Aorta (tissue), 5 donors: ENCODE results near the gene ANO6. TPM values are rescaled to one million over a fixed set of nuclear protein-coding genes. Genes with fewer than 3 reads are reported as not detected.
"Not testable (repeated sequence)": the region's sequence is repeated elsewhere in the genome, so short reads cannot be mapped to it uniquely, and the experiment has no call there.

Experiments
- ATAC-seq: fragments of 200-7000 bp; cut with Tn5 transposase; one replicate; pipeline ENCODE4 v1.9.1; 2022; ENCODE audit warnings: moderate library complexity; ENCODE audit not compliant: low FRiP score
- DNase-seq, 2 donors: peaks; one replicate each; pipeline ENCODE4 v3.0.0-alpha.2; 2020
- H3K27ac ChIP-seq, 2 donors: one replicate each; pipeline ENCODE4 v1.5.1; 2013; ENCODE audit warnings: low read length in 2 of 2, mild to moderate bottlenecking in 2 of 2, moderate library complexity in 2 of 2, control low read depth in 1 of 2, inconsistent platforms in 1 of 2, low read depth in 1 of 2
- H3K27me3 ChIP-seq, 2 donors: one replicate each; pipeline ENCODE4 v1.6.1; 2013; ENCODE audit warnings: control low read depth in 1 of 2, low read length in 1 of 2, mild to moderate bottlenecking in 1 of 2, moderate library complexity in 1 of 2; ENCODE audit not compliant: insufficient read depth in 2 of 2, control insufficient read depth in 1 of 2
- H3K36me3 ChIP-seq, 2 donors: one replicate each; pipeline ENCODE4 v1.6.1; 2013; ENCODE audit warnings: control low read depth in 1 of 2, low read length in 1 of 2, mild to moderate bottlenecking in 1 of 2; ENCODE audit not compliant: insufficient read depth in 2 of 2, control insufficient read depth in 1 of 2
- H3K4me1 ChIP-seq, 2 donors: one replicate each; pipeline ENCODE4 v1.6.1; 2013; ENCODE audit warnings: low read length in 2 of 2, control low read depth in 1 of 2, mild to moderate bottlenecking in 1 of 2, moderate library complexity in 1 of 2; ENCODE audit not compliant: insufficient read depth in 2 of 2, control insufficient read depth in 1 of 2
- H3K4me3 ChIP-seq, 2 donors: one replicate each; pipeline ENCODE4 v1.5.1; 2013; ENCODE audit warnings: low read length in 2 of 2, control low read depth in 1 of 2, mild to moderate bottlenecking in 1 of 2
- H3K9me3 ChIP-seq: one replicate; pipeline ENCODE4 v1.6.1; 2013; ENCODE audit warnings: mild to moderate bottlenecking, low read length; ENCODE audit not compliant: control insufficient read depth
- WGBS, 2 donors: extraction: QIAGEN DNeasy Blood & Tissue Kit; methylation state at CpG; one replicate each; pipeline ENCODE4 v1.1.7; 2013; 5-methylcytosine and 5-hydroxymethylcytosine counted together
- intact Hi-C, 2 donors: fragments of 100-400 bp; cut with DNase I; formaldehyde crosslinking; loops; one replicate each; pipeline versions ENCODE4 v1.14.2 to v1.15.0; 2022
- long read RNA-seq, 2 donors: library from polyadenylated mRNA; unstranded; transcript quantifications; one replicate each; pipeline ENCODE4 v2.0.0, GENCODE V29; 2020 to 2021
- polyA plus RNA-seq, 2 donors: library from polyadenylated mRNA; stranded (reverse); fragments of 200-250 nt; gene quantifications; one replicate each; pipeline ENCODE4 v1.2.3, GENCODE V29; 2013
- total RNA-seq, 2 donors: library from RNA; stranded (reverse); fragmentation: NEBNext Ultra II Directional; extraction: Animal tissue kit (Norgen Biotek cat#: 25700); gene quantifications; one replicate each; pipeline ENCODE4 v1.2.1, GENCODE V29; 2021
- donor health status: healthy with polysubstance abuse.
- donor health status: Bipolar disorder and iron deficiency.
- donor health status: DM: no; HTN: no; CAD: no.
- donor health status: DM: no; HTN: no; CAD: no.
- donor health status: DM: yes; HTN: yes; CAD: no.

The ANO6 gene, protein sequence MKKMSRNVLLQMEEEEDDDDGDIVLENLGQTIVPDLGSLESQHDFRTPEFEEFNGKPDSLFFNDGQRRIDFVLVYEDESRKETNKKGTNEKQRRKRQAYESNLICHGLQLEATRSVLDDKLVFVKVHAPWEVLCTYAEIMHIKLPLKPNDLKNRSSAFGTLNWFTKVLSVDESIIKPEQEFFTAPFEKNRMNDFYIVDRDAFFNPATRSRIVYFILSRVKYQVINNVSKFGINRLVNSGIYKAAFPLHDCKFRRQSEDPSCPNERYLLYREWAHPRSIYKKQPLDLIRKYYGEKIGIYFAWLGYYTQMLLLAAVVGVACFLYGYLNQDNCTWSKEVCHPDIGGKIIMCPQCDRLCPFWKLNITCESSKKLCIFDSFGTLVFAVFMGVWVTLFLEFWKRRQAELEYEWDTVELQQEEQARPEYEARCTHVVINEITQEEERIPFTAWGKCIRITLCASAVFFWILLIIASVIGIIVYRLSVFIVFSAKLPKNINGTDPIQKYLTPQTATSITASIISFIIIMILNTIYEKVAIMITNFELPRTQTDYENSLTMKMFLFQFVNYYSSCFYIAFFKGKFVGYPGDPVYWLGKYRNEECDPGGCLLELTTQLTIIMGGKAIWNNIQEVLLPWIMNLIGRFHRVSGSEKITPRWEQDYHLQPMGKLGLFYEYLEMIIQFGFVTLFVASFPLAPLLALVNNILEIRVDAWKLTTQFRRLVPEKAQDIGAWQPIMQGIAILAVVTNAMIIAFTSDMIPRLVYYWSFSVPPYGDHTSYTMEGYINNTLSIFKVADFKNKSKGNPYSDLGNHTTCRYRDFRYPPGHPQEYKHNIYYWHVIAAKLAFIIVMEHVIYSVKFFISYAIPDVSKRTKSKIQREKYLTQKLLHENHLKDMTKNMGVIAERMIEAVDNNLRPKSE
- total RNA-seq: 100 to 1,000 TPM in 1 of 2 donors, 10 to 100 TPM in 1; 88.3 to 129 TPM
- polyA plus RNA-seq: 10 to 100 TPM; 16.0 to 41.0 TPM
- long read RNA-seq, donor 1, partial matches to known transcripts: 25 of 60 reads
- long read RNA-seq, donor 1, other reads (novel, unspliced or antisense): 35 of 60 reads
- long read RNA-seq, donor 2, full-length matches to known transcripts: 5 of 52 reads
- long read RNA-seq, donor 2, partial matches to known transcripts: 27 of 52 reads
- long read RNA-seq, donor 2, other reads (novel, unspliced or antisense): 20 of 52 reads

GRCh38 chr12:45215419-45216229 is at the start of gene ANO6:
TSS of gene ANO6 (plus strand) at chr12:45216095. CDS start at chr12:45216322, 227 bp downstream.
- H3K27ac ChIP-seq: peak within 1 kb of the TSS; percentile 65 to 91
- DNase-seq (peak; percentile 94 to 96), ATAC-seq (peak; percentile 96)
- H3K4me1 ChIP-seq: peaks cover 0 to 4% of the 10 kb centered on the region in 2 donors
- no peaks in the 10 kb centered on the region for H3K36me3 ChIP-seq
- intact Hi-C loops: loop anchor here (1.0 to 10.0 kb wide), 9 partner anchors 57 to 512 kb away; partner anchors contain the start of gene ARID2 (in 2 of the 2)
- H3K27me3 ChIP-seq: no peaks in the 10 kb centered on the region
- H3K4me3 ChIP-seq: peak within 1 kb of the TSS; percentile 81 to 88
- WGBS, 2 donors: 0 to 1% methylated on average over 62 of the region's 62 CpGs
- no peaks in the 10 kb centered on the region for H3K9me3 ChIP-seq

DNA sequence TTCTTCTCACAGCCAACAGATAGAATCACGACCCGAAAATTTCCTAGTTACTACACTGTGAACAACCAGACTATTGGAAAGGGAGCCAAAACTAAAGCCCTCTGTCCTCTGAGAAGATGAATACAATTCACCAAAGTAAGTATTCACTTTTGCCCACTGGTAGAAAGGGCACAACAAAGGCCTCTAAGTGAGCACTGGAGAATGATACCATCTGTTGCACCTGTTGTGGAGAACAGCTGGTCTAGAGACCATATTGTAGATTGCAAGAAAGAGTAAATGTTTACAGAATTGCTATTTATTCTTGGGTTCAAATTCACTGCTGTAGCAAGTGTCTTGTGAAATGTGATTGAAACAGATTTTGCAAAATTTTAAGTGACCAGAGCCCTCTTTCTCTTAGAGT is 46.9 kb upstream of the ANO6 start:
- H3K27ac ChIP-seq: no peak overlapping the region
- 90 to 91% methylated on average over 2 of the region's 2 CpGs for WGBS, 2 donors
- no peak overlapping the region for H3K4me3 ChIP-seq
- H3K36me3 ChIP-seq: no peaks in the 10 kb centered on the region
- intact Hi-C loops: no loop called here
- ATAC-seq (no peak), DNase-seq (no peak)
- peaks cover 2% of the 10 kb centered on the region in 2 donors for H3K4me1 ChIP-seq
- H3K9me3 ChIP-seq: no peaks in the 10 kb centered on the region
- no peaks in the 10 kb centered on the region for H3K27me3 ChIP-seq

DNA sequence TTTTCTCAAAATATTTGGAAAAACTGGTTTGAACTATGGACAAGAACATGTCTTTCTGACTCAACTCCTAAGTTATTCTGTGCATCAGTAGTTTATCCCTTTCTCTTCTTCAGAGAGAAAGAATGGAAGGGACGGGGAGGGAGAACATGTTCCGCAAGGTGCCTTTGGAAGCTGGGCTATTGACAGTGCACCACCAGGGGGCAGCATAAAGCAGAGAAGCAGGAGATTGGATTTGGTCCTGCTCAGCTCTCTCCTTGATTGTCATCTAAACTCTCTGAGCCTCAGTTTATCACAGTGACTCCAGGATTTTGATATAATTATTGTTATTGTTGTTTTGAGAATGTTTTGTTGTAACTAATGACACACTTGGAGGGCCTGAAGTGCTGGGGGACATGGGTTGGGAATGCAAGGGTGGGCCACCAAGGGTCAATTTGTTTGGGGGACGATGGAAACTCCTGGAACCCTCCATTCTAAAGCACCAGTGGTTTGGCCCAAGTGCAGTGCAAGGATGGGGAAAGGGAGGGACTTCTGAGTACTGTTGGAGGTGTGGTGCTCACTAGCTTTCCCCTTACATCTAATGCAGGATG is 45.3 kb upstream of the ANO6 start:
- Histone ChIP-seq H3K27ac (no peak overlapping the region), H3K4me1 (peaks cover 2% of the 10 kb centered on the region in 2 donors), H3K36me3 (no peaks in the 10 kb centered on the region), H3K4me3 (no peak overlapping the region), H3K9me3 (no peaks in the 10 kb centered on the region), H3K27me3 (no peaks in the 10 kb centered on the region)
- ATAC-seq: peak; percentile 81
- intact Hi-C loops: loop anchor here (5.0 to 10.0 kb wide), 4 partner anchors 42 to 544 kb away; no protein-coding TSS in a partner anchor
- peak; percentile 84 to 91 for DNase-seq
- WGBS, 2 donors: 56 to 61% methylated on average over 3 of the region's 3 CpGs

DNA sequence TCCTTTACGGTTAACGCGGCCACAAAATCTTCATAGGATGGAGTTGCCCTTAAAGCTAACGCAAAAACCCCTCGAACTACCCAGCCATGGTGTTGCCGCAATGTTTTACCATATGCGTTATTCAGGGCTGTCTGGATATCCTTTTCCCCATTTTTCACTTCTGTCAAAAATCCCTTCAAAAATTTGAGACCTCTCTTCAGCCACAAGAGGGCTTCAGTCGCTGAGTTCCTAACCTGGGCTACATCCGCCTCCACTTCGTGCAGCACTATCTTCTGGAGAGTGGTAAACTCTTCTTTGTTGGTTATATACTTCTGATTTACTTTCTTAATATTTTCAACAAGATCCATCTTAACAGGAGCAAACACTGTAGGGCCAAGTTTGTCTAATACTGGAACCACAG is 42.6 kb upstream of the ANO6 start:
- WGBS, 2 donors: 86 to 87% methylated on average over 10 of the region's 10 CpGs
- H3K4me3 ChIP-seq, ATAC-seq, DNase-seq, H3K27me3 ChIP-seq, H3K4me1 ChIP-seq, H3K36me3 ChIP-seq, H3K9me3 ChIP-seq, H3K27ac ChIP-seq: not testable (repeated sequence)
- intact Hi-C loops: loop anchor here (5.0 to 10.0 kb wide), 4 partner anchors 39 to 542 kb away; no protein-coding TSS in a partner anchor

- no peaks in the 10 kb centered on the region for H3K4me1 ChIP-seq
- WGBS, 2 donors: 97 to 98% methylated on average over 14 of the region's 14 CpGs
- DNase-seq (no peak), ATAC-seq (no peak)
- no peaks in the 10 kb centered on the region for H3K36me3 ChIP-seq
- H3K27me3 ChIP-seq: no peaks in the 10 kb centered on the region
- no peak overlapping the region for H3K4me3 ChIP-seq
- intact Hi-C loops: loop anchor here (5.0 to 10.0 kb wide), 4 partner anchors 38 to 540 kb away; no protein-coding TSS in a partner anchor
- H3K9me3 ChIP-seq: peaks cover 8% of the 10 kb centered on the region
- no peak overlapping the region for H3K27ac ChIP-seq
These were observed 41.3 kb upstream of the ANO6 start for GRCh38 chr12:45174595-45174994.

DNA sequence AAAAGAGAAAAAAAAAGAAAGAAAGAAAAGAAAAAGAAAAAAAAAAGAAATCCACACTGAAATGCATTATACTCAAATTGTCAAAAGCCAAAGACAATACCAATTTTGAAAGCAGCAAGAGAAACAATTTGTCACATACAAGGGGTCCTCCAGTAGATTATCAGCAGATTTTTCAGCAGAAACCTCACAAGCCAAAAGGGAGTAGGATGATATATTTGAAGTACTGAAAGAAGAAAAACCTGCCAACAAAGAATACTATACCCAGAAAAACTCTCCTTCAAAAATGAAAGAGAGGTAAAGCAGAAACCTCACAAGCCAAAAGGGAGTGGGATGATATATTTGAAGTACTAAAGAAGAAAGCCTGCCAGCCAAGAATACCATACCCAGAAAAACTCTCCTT is 37.1 kb upstream of the ANO6 start:
- H3K36me3 ChIP-seq: no peaks in the 10 kb centered on the region
- intact Hi-C loops: loop anchor here (10.0 kb wide), 2 partner anchors 366 to 536 kb away; no protein-coding TSS in a partner anchor
- ATAC-seq: no peak
- no peak overlapping the region for H3K4me3 ChIP-seq
- no peak for DNase-seq
- no peak overlapping the region for H3K27ac ChIP-seq
- no peaks in the 10 kb centered on the region for H3K4me1 ChIP-seq
- no peaks in the 10 kb centered on the region for H3K27me3 ChIP-seq
- peaks cover 8% of the 10 kb centered on the region for H3K9me3 ChIP-seq

DNA sequence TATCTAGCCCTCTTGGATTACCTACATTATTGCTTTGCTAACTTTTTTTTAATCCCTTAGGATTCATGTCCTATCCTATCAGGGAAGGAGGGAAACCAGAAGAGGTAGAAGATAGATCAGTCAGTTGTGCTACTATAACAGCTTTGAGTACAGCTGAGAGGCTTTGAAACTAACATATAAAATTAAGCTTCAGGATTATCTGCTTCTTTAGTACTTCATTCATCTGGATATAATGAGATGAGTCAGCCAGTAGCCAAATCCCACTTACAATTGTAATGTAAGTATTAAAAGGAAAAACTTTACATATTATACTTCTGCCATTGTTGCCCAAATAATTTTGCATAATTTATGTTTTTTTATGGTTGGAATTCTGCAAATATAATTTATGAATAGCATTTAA is 33.4 kb upstream of the ANO6 start:
- Histone ChIP-seq H3K36me3 (no peaks in the 10 kb centered on the region), H3K27me3 (no peaks in the 10 kb centered on the region), H3K27ac (no peak overlapping the region), H3K9me3 (peaks cover 5% of the 10 kb centered on the region), H3K4me1 (no peaks in the 10 kb centered on the region), H3K4me3 (no peak overlapping the region)
- intact Hi-C loops: loop anchor here in 1 of 2 donors (5.0 to 10.0 kb wide), 2 partner anchors 205 to 542 kb away; partner anchors contain the start of gene ARID2
- DNase-seq: no peak
- no peak for ATAC-seq
